NCI-H524 (cell line): ENCODE measurements around the gene SOX15.

ENCODE experiments used
- DNase-seq, 2 experiments: peaks; one replicate each; lab custom pipeline; 2025; lab: John Stamatoyannopoulos, UW

SOX15 gene

DNA sequence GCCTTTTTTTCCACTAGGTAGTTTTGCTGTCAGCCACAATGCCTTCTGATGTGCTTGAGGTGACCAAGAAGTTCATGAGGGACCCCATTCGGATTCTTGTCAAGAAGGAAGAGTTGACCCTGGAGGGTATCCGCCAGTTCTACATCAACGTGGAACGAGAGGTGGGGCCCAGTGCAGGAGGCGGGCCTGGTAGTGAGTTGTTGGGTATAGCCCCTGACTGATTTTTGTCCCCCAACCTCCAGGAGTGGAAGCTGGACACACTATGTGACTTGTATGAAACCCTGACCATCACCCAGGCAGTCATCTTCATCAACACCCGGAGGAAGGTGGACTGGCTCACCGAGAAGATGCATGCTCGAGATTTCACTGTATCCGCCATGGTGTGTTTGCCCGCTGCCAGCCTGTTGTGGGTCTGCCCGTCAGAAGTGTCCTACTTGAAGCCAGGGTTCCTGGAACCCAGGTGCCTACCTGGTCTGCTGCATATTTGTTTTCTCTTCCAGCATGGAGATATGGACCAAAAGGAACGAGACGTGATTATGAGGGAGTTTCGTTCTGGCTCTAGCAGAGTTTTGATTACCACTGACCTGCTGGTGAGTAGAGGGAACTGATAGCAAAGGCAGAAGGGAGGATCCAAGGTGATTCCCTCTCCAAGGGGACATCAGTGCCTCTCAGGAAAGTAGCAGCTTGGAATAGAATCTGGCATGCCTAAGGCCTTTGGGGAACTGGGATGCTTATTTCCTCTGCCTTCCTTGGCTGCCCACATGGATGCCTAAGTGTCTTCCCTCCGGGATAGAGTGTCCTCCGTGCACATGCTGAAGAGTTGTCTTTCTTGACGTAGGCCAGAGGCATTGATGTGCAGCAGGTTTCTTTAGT lies 12.3 kb downstream of the SOX15 start:
- no peak for DNase-seq

DNA sequence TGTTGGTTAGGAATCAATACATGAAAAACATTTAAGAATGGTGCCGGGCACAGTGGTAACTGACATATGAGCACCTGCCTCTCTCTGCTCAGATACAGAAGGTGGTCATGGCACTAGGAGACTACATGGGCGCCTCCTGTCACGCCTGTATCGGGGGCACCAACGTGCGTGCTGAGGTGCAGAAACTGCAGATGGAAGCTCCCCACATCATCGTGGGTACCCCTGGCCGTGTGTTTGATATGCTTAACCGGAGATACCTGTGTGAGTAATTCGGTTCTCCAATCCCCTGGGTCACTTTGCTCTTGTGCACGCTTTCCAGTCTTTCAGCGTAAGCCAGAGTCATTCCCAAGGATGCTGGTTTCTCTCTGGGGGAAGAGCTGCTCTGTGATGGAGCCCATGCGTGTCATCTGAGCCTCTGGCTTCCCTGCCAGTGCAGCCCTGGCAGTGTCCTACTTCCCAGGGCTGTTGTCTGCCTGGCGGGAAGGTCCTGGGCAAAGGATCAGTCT lies 13.4 kb downstream of the SOX15 start:
- DNase-seq: no peak

DNA sequence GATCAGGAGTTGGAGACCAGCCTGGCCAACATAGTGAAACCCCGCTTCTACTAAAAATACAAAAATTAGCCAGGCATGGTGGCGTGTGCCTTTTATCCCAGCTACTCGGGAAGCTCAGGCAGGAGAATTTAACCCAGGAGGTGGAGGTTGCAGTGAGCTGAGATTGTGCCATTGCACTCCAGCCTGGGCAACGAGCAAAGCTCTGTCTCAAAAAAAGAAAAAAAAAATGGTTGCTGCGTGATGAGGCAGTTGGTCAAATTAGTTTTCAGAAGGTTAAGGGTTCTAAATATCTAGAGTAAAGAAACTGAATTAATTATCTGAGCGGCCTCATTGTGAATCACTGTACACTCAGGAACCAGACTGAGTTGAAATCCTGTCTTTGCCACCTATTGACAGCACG lies 13.9 kb downstream of the SOX15 start:
- DNase-seq: no peak

DNA sequence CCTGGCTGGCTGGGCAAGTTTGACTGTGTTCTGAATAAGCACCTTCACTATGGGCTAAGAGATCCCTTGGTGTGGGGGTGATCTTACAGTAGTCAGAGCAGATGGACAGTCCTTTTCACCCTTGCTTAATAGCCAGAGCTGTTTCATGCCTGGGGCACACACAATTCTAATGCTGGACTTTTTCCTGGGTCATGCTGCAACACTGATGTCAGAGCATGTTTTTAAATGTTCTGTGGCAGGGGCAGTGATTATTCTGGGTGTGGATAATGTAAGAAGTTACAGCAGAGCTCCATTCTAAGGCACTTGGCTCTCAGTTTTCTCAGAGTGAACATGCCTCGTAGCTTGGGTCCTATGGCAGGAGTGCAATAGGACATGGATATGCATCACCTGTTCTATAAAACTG lies 14.4 kb downstream of the SOX15 start:
- DNase-seq: no peak

DNA sequence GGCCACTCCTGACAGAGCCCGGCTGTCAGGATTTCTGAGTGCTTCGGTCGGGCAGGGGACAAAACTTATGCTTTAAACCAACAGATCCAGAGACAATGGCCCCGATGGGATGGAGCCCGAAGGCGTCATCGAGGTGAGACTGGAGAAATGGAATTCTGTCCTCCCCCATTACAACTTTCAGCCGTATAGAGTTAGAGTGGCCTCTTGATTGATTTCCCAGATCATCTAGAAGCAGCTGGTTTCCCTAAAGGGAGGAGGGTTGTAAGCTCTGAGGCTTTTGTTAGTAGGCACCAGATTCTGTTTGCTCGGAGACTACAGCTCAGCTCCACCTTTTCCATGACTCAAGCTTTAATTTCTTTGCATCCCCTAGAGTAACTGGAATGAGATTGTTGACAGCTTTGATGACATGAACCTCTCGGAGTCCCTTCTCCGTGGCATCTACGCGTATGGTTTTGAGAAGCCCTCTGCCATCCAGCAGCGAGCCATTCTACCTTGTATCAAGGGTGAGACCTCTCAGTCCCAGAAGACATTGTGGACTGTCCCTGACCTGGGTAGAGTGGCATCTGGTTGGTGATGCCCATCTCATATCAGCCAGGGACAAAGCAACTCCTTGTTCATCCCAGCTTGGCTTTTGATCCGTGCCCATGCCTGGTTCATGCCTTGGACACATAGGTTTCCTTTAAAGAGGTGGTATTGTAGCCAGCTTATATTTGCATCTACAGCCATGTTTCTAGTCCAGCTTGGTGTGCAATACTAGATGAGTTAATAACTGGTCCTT lies 15.5 kb downstream of the SOX15 start:
- DNase-seq: no peak

DNA sequence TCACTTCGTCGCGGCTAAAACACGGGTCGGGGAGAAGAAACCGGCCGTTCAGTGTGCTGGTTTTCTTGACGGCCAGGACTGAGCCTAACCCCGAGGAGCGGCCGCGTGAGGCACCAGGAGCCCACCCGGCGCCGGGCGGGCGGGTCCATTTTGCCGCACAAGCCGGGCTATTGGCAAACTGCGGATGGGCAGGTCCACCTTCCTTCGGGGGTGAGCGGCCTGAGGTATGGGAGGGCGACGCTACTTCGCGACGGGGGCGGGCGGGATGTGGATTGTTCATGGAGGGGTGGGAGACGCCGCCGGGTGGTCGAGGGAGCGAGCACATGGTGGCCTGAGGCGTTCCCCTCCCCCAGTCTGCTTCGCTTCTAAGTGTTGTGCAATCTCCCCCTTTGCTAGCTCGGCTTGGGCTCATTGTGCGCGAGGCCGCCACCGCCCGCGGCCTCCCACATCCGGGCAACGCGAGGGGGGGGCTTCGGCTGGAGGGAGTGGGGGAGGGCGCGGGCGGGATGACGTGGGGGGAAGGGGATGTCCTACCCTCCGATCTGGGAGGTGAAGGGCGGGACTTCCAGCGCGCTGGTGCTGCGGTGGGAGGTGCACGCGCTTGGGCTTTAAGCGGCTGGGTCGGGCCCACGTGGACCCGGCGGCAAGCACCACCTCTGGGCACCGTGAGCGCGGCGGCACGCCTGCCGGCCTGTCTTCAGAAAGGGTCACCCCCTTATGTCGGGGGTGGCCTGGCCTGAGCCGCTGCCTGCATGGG lies 16.4 kb downstream of the SOX15 start:
- DNase-seq: peak; percentile 27 to 48

DNA sequence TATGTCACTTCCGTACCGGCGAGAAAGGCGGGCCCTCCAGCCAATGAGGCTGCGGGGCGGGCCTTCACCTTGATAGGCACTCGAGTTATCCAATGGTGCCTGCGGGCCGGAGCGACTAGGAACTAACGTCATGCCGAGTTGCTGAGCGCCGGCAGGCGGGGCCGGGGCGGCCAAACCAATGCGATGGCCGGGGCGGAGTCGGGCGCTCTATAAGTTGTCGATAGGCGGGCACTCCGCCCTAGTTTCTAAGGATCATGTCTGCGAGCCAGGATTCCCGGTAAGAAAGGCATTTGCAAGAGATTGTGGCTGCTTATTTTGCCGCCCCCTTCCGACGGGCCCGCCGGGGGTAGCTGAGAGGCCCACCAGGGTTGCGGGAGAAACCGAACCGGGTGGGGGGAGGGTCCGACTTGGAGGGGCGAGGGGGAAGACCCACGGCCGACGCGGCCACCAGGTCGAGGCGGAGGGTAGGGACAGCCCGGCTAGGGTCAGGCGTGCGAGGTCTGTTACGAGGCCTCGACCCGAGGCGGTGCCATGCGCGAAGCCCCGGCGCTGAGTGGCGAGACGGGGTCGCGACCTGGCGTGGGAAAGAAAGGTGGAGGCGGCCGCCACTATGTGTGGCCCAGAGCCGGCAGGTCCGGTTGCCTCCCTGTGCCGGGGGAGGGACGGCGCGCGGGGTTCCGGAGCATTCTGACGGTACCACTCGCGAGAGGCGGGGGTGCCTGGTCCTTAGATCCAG lies 17.1 kb downstream of the SOX15 start:
- DNase-seq: peak; percentile 78 to 92

DNA sequence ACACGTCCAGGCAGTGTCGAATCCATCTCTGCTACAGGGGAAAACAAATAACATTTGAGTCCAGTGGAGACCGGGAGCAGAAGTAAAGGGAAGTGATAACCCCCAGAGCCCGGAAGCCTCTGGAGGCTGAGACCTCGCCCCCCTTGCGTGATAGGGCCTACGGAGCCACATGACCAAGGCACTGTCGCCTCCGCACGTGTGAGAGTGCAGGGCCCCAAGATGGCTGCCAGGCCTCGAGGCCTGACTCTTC lies 17.6 kb downstream of the SOX15 start:
- DNase-seq: no peak

DNA sequence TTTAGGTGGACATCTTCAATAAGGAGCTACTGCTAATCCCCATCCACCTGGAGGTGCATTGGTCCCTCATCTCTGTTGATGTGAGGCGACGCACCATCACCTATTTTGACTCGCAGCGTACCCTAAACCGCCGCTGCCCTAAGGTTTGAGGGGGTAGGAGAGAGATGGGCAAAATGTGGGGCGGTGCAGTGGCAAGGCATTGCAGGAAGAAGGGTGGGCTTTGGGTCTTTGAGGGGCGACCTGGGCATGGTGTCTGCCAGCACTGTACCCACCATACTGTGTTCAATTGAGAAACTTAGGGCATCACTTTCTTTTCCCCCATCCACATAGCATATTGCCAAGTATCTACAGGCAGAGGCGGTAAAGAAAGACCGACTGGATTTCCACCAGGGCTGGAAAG lies 19.5 kb downstream of the SOX15 start:
- no peak for DNase-seq

DNA sequence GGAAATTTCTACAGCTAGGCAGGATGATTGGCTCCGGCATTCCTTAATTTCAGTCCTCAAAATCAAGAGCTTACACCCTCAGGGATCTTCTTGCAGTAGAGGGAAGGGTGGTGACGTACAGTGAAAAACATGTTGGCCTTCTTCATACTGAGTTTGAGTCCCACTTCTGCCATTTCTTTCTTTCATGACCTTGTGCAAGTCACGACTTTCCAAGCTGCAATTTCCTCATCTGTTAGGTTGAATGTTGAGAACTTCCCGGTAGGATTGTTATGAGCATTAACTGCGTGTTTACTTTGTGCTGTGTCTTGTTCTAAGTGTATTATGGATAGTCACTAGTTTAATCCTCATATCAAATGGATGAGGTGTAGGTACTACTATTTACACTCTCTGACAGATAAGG lies 20.3 kb downstream of the SOX15 start:
- DNase-seq: no peak

DNA sequence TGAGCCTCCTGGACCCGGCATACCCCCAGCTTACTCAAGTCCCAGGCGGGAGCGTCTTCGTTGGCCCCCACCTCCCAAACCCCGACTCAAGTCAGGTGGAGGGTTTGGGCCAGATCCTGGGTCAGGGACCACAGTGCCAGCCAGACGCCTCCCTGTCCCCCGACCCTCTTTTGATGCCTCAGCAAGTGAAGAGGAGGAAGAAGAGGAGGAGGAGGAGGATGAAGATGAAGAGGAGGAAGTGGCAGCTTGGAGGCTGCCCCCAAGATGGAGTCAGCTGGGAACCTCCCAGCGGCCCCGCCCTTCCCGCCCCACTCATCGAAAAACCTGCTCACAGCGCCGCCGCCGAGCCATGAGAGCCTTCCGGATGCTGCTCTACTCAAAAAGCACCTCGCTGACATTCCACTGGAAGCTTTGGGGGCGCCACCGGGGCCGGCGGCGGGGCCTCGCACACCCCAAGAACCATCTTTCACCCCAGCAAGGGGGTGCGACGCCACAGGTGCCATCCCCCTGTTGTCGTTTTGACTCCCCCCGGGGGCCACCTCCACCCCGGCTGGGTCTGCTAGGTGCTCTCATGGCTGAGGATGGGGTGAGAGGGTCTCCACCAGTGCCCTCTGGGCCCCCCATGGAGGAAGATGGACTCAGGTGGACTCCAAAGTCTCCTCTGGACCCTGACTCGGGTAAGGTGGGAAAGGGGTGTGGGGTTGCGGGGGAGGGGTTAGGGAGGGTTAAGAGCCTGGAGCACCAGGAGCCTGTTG lies 26.6 kb downstream of the SOX15 start:
- no peak for DNase-seq

DNA sequence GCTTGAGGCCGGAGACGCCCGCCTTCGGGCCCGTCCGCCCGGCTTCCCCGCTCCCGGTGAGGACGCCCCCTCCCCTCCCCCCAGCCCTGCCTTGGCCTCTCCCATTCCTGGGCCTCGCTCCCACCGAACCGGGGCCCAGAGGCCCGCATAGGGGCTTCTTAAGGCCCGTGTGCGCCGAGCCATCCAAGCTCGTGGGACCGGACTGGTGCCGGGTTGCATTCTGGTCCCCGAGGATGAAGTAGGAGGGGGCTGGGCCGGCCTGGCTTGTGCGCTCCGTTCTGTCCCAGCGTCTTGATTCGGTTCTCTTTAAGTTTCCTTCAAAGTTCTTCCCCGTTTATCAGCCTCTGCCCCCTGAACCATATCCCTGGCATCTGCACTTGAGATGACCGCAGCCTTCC lies 27.7 kb downstream of the SOX15 start:
- DNase-seq: no peak

DNA sequence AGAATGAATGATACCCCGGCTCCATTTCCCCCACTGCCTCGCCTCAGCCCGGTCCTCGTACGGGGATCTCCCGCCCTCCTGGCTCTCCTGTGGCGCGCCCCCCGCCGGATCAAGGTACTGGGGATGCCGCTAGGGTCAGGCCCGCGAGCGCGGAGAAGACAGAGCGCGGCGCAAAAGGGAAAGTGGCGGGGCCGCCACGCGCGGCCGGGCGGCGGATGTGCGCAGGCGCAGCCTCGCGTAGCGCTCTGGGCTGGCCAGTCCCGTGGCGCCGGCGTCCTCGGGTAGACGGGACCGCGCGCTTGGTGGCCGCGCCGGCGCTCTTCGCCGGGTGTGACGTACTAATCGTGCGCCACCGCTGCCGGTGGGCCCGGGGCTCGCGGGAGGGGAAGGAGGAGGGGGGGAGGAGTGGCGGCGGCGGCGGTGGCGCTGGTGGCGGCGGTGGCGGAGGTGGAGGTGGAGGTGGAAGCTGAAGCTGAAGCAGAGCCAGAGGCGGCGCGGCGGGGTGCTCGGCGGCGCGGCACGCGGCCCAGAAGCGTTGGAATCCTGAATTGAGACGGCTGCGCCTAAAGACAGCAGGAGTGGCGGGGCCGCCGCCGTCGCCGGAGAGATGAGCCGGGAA lies 28.2 kb downstream of the SOX15 start, which contains the start of gene SENP3:
TSS of gene SENP3 (plus strand) at position 331 of the 619 bp plus-strand sequence. CDS start 1,158 bp downstream, outside the sequence.
- peak in 1 of 2 experiments; percentile 67 for DNase-seq

DNA sequence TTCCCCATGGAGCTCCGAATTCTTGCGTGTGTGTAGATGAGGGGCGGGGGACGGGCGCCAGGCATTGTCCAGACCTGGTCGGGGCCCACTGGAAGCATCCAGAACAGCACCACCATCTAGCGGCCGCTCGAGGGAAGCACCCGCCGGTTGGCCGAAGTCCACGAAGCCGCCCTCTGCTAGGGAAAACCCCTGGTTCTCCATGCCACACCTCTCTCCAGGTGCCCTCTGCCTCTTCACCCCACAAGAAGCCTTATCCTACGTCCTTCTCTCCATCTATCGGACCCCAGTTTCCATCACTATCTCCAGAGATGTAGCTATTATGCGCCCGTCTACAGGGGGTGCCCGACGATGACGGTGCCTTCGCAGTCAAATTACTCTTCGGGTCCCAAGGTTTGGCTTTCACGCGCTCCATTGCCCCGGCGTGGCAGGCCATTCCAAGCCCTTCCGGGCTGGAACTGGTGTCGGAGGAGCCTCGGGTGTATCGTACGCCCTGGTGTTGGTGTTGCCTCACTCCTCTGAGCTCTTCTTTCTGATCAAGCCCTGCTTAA lies 28.8 kb downstream of the SOX15 start:
- DNase-seq: peak; percentile 5 to 57

DNA sequence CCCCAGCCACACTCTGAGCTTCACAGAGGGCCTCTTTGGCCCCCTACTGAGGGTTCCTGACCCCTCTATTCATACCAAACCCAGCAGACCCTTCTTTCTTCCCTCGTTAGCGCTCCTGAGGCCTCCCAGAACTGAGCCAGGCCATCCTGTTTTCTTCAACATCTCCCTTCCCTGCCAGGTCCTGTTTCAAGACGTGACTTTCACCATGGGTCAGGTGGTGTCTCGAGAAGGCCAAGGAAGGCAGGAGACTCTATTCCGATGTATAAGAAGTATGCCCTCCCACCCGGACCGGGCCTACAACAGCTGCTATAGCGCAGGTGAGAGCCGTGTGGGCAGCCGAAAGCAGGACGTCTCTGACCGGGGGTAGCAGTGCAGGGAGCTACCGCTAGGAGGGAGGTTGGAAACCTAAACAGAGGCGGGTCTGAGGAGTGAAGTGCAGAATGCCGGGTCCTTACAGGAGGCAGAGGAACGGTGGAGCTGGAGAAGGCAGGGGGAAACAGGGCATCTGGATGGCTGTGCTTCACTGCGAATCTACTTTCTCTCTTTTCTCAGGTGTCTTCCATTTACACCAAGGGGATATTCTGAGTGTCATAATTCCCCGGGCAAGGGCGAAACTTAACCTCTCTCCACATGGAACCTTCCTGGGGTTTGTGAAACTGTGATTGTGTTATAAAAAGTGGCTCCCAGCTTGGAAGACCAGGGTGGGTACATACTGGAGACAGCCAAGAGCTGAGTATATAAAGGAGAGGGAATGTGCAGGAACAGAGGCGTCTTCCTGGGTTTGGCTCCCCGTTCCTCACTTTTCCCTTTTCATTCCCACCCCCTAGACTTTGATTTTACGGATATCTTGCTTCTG lies 29.5 kb downstream of the SOX15 start:
- DNase-seq: peak in 1 of 2 experiments; percentile 9

DNA sequence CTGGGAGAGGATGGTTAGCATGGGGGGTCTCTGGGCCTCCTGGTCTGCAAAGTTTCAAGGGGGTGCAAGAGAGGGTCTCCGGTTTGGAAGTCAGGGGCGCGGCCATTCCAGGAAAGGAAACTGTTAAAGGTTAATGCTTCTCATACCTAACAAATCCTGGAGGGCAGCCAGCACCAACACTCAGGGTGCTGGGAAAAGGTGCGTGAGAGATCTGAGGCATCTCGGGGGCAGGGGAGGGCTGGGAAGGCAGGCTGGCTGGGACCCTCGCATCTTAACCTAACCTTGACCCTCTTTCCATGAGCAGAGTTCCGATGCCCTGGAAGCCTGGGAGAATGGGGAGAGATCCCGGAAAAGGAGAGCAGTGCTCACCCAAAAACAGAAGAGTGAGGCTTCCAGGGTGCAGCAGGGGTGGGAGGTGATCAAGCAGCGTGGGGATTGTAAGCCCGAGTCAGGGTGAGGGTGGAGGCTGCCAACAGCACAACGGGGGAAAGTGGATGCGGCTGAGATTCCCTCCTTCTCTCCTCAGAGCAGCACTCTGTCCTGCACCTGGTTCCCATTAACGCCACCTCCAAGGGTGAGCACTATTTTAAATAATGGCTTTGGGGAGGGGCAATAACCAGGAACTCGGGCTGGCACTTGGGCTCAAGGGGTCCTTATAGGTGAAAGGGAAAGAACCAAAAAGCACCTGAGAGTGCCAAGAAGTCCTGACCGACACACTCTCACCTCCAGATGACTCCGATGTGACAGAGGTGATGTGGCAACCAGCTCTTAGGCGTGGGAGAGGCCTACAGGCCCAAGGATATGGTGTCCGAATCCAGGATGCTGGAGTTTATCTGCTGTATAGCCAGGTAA lies 30.3 kb downstream of the SOX15 start:
- DNase-seq: no peak

DNA sequence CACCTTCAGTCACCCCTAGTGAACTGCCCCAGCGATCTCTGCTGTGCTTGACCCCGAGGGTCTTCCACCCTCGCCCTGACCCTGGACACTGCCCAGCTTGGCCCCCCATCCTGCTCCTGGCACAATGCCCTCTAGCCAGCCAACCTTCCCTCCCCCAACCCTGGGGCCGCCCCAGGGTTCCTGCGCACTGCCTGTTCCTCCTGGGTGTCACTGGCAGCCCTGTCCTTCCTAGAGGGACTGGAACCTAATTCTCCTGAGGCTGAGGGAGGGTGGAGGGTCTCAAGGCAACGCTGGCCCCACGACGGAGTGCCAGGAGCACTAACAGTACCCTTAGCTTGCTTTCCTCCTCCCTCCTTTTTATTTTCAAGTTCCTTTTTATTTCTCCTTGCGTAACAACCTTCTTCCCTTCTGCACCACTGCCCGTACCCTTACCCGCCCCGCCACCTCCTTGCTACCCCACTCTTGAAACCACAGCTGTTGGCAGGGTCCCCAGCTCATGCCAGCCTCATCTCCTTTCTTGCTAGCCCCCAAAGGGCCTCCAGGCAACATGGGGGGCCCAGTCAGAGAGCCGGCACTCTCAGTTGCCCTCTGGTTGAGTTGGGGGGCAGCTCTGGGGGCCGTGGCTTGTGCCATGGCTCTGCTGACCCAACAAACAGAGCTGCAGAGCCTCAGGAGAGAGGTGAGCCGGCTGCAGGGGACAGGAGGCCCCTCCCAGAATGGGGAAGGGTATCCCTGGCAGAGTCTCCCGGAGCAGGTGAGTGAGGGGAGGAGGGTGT lies 31.2 kb downstream of the SOX15 start, which contains the start of gene TNFSF13:
TSS of gene TNFSF13 (plus strand) at position 207 of the 776 bp plus-strand sequence. CDS start at position 497, 290 bp downstream.
- DNase-seq: no peak
